Stimulated activated CD8-positive, alpha-beta memory T cell treated with anti-CD3 and anti-CD28 coated beads, Interleukin-15, amount 100 ng/mL, for 48 hours (primary cell): ENCODE results near the gene PIM3.

Source experiments
- DNase-seq, 2 donors: peaks; one replicate each; pipeline ENCODE4 v3.0.0-alpha.2; 2020; ENCODE audit warnings: low read depth in 2 of 2

The PIM3 gene

GRCh38 chr22:49943405-49943765 lies 17.2 kb upstream of the PIM3 start:
- no peak for DNase-seq

GRCh38 chr22:49943771-49944398 lies 16.7 kb upstream of the PIM3 start:
- no peak for DNase-seq

- DNase-seq = no peak
Measured at GRCh38 chr22:49944399-49944891, 16.1 kb upstream of the PIM3 start.

GRCh38 chr22:49945042-49945794 lies 15.4 kb upstream of the PIM3 start:
- DNase-seq = peak in 1 of 2 donors; percentile 55

- no peak for DNase-seq
Measured at GRCh38 chr22:49946612-49947295, 13.8 kb upstream of the PIM3 start.

- DNase-seq = no peak
Measured at GRCh38 chr22:49947296-49947622, 13.3 kb upstream of the PIM3 start.

- no peak for DNase-seq
Measured at GRCh38 chr22:49948116-49948957, 12.2 kb upstream of the PIM3 start.

- DNase-seq = no peak
Measured at GRCh38 chr22:49948958-49949913, 11.3 kb upstream of the PIM3 start.

GRCh38 chr22:49949914-49950292 lies 10.7 kb upstream of the PIM3 start:
- no peak for DNase-seq

- DNase-seq = no peak
Measured at GRCh38 chr22:49950396-49950994, 10.1 kb upstream of the PIM3 start.

GRCh38 chr22:49951000-49951677 lies 9.4 kb upstream of the PIM3 start:
- DNase-seq = peak in 1 of 2 donors; percentile 87

- no peak for DNase-seq
Measured at GRCh38 chr22:49951678-49951985, 8.9 kb upstream of the PIM3 start.

GRCh38 chr22:49951986-49952896 lies 8.3 kb upstream of the PIM3 start:
- DNase-seq = no peak

GRCh38 chr22:49953027-49953679 lies 7.4 kb upstream of the PIM3 start:
- DNase-seq = no peak

- DNase-seq = no peak
Measured at GRCh38 chr22:49953680-49954344, 6.8 kb upstream of the PIM3 start.

- no peak for DNase-seq
Measured at GRCh38 chr22:49954354-49954753, 6.2 kb upstream of the PIM3 start.

GRCh38 chr22:49954991-49955580 lies 5.5 kb upstream of the PIM3 start:
- no peak for DNase-seq
